ENCODE results near the gene CACNA2D3. TPM values are rescaled to one million over a fixed set of nuclear protein-coding genes. Genes with fewer than 3 reads are reported as not detected.

CACNA2D3 gene
- total RNA-seq, 1 donor from 2014 or later, result 0.70 TPM

DNA sequence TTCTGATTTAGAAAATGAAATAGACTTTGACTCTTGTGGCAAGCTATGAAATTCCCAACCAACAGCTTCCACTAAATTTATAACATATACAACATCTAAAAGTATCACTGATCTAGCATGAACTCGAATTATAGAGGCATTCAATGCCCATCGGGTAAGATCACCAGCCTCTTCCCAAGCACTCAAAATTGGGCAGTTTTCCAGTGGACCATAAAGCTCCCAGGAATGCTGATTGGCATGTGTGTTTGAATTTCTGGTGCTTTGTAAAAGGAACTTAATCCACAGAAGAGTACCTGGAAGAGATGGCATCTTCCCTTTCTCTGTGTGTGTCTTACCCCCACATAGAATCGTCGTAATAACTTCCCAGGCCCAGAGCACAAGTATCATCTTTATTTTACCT is 795.5 kb downstream of the CACNA2D3 start:
- no peaks in the 10 kb centered on the region for H3K79me2 ChIP-seq (ENCODE audit: insufficient read depth, low read length)
- no peak overlapping the region for H3K4me3 ChIP-seq (ENCODE audit: insufficient read depth, low read depth, low read length)
- no peak for TF ChIP-seq EZH2 (IDR thresholded peaks at IDR 0.05; ENCODE audit: insufficient read depth, low read length)
- TF ChIP-seq, protein P1, sequence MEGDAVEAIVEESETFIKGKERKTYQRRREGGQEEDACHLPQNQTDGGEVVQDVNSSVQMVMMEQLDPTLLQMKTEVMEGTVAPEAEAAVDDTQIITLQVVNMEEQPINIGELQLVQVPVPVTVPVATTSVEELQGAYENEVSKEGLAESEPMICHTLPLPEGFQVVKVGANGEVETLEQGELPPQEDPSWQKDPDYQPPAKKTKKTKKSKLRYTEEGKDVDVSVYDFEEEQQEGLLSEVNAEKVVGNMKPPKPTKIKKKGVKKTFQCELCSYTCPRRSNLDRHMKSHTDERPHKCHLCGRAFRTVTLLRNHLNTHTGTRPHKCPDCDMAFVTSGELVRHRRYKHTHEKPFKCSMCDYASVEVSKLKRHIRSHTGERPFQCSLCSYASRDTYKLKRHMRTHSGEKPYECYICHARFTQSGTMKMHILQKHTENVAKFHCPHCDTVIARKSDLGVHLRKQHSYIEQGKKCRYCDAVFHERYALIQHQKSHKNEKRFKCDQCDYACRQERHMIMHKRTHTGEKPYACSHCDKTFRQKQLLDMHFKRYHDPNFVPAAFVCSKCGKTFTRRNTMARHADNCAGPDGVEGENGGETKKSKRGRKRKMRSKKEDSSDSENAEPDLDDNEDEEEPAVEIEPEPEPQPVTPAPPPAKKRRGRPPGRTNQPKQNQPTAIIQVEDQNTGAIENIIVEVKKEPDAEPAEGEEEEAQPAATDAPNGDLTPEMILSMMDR (IDR thresholded peaks at IDR 0.05; ENCODE audit: insufficient read depth, low read depth, low read length), result no peak
- H3K27ac ChIP-seq (ENCODE audit: low read depth, low read length), result no peak overlapping the region
- no peak overlapping the region for H3K9ac ChIP-seq (ENCODE audit: low read length)
- H3K9me3 ChIP-seq (ENCODE audit: insufficient read depth, low read depth, low read length), result no peaks in the 10 kb centered on the region
- H3K4me1 ChIP-seq (ENCODE audit: insufficient read depth, low read length), result peaks cover 12% of the 10 kb centered on the region
- H2AFZ ChIP-seq (ENCODE audit: low read depth, low read length), result no peak overlapping the region
- FAIRE-seq, result no peak
- no peak overlapping the region for H3K4me2 ChIP-seq (ENCODE audit: low read length)
- H4K20me1 ChIP-seq (ENCODE audit: insufficient read depth, low read length), result no peaks in the 10 kb centered on the region
- Mint-ChIP-seq H3K4me3 (ENCODE audit: unreplicated experiment) (no peak overlapping the region), H3K4me1 (ENCODE audit: low read depth, unreplicated experiment) (peaks cover 3% of the 10 kb centered on the region), H3K27ac (ENCODE audit: unreplicated experiment) (no peak overlapping the region), H3K36me3 (ENCODE audit: low read depth, unreplicated experiment) (no peaks in the 10 kb centered on the region), H3K27me3 (ENCODE audit: low read depth, unreplicated experiment) (peaks cover under 1% of the 10 kb centered on the region), H3K9me3 (ENCODE audit: unreplicated experiment) (no peaks in the 10 kb centered on the region)
- no peaks in the 10 kb centered on the region for H3K27me3 ChIP-seq (ENCODE audit: insufficient read depth, low read length)
- no peaks in the 10 kb centered on the region for H3K36me3 ChIP-seq (ENCODE audit: insufficient read depth, low read length)
- DNase-seq (ENCODE audit: low read depth), result peak; percentile 20

DNA sequence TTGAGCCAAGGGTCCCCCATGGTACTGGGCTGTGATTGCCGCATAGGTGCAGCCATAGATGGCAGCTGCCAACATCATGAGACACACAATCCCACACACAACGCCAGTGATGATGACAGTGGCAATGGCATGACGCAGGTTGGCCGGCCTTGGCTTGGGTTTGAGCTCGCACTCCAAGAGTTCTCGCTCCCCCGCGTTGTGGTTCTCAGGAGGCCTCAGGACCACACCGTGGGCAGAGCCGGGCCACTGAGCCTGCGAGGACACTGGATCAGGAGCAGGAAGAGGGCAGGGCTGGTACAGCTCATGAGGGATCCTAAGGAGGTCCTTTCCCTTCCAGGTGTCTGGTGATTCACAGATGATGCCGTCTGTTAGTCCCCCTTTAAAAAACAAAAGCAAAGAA is 796.2 kb downstream of the CACNA2D3 start:
- Mint-ChIP-seq H3K4me1 (ENCODE audit: low read depth, unreplicated experiment) (peaks cover 3% of the 10 kb centered on the region), H3K27ac (ENCODE audit: unreplicated experiment) (no peak overlapping the region), H3K27me3 (ENCODE audit: low read depth, unreplicated experiment) (peaks cover 7% of the 10 kb centered on the region), H3K4me3 (ENCODE audit: unreplicated experiment) (no peak overlapping the region), H3K36me3 (ENCODE audit: low read depth, unreplicated experiment) (no peaks in the 10 kb centered on the region), H3K9me3 (ENCODE audit: unreplicated experiment) (peaks cover 3% of the 10 kb centered on the region)
- DNase-seq (ENCODE audit: low read depth) (no peak), FAIRE-seq (no peak)
- H3K27me3 ChIP-seq (ENCODE audit: insufficient read depth, low read length), result no peaks in the 10 kb centered on the region
- peaks cover 12% of the 10 kb centered on the region for H3K4me1 ChIP-seq (ENCODE audit: insufficient read depth, low read length)
- no peaks in the 10 kb centered on the region for H3K9me3 ChIP-seq (ENCODE audit: insufficient read depth, low read depth, low read length)
- H3K36me3 ChIP-seq (ENCODE audit: insufficient read depth, low read length), result no peaks in the 10 kb centered on the region
- no peak overlapping the region for H3K4me3 ChIP-seq (ENCODE audit: insufficient read depth, low read depth, low read length)
- H3K4me2 ChIP-seq (ENCODE audit: low read length), result no peak overlapping the region
- no peaks in the 10 kb centered on the region for H4K20me1 ChIP-seq (ENCODE audit: insufficient read depth, low read length)
- TF ChIP-seq, protein P1 (IDR thresholded peaks at IDR 0.05; ENCODE audit: insufficient read depth, low read depth, low read length), result no peak
- no peak for TF ChIP-seq EZH2 (IDR thresholded peaks at IDR 0.05; ENCODE audit: insufficient read depth, low read length)
- H3K27ac ChIP-seq (ENCODE audit: low read depth, low read length), result no peak overlapping the region
- H3K9ac ChIP-seq (ENCODE audit: low read length), result no peak overlapping the region
- H2AFZ ChIP-seq (ENCODE audit: low read depth, low read length), result no peak overlapping the region
- H3K79me2 ChIP-seq (ENCODE audit: insufficient read depth, low read length), result no peaks in the 10 kb centered on the region

DNA sequence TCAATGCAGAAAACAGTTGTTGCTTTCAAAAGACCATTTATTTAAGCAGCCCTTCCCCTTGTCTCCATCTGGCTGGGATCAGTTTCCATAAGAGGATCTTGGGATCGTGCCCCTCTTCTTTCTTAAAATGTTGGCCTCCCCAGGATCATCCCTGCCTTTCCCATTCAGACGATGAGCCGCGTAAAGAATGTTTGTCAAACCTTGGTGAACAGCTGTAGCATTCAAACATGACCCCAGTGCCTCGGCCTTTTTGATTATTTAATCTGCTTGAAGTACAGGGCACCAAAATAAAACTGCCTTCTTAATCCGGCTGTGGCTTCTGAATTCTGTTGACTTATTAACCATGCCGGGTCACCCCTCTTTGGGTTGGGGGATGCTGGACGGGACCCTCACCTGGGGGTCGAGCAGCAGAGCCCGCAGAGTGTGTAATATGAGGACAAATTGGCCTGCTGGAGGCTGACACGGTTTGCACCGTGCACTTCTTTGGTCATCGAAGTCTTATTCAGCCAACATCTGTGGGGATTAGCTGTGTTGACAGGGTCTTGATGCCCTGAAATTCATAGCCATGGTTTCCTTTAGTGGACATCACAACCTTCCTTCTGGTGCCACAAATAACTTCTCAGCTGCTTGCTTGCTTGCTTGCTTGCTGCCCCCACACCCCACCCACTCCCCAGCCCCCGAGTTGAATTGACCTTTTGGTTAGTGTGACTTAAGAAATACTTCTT is 805.9 kb downstream of the CACNA2D3 start, which contains the start of gene LRTM1:
TSS of gene LRTM1 (minus strand) at position 14 of the 725 bp plus-strand sequence. CDS start 148 bp downstream, outside the sequence.
- H2AFZ ChIP-seq (ENCODE audit: low read depth, low read length), result no peak within 1 kb of the TSS
- Mint-ChIP-seq H3K9me3 (ENCODE audit: unreplicated experiment) (no peaks in the 10 kb centered on the region), H3K27ac (ENCODE audit: unreplicated experiment) (no peak within 1 kb of the TSS), H3K27me3 (ENCODE audit: low read depth, unreplicated experiment) (peaks cover 3% of the 10 kb centered on the region), H3K36me3 (ENCODE audit: low read depth, unreplicated experiment) (no peaks in the 10 kb centered on the region), H3K4me3 (ENCODE audit: unreplicated experiment) (no peak within 1 kb of the TSS), H3K4me1 (ENCODE audit: low read depth, unreplicated experiment) (no peaks in the 10 kb centered on the region)
- no peak for FAIRE-seq
- no peaks in the 10 kb centered on the region for H3K27me3 ChIP-seq (ENCODE audit: insufficient read depth, low read length)
- no peaks in the 10 kb centered on the region for H3K4me1 ChIP-seq (ENCODE audit: insufficient read depth, low read length)
- H3K9ac ChIP-seq (ENCODE audit: low read length), result no peak within 1 kb of the TSS
- H4K20me1 ChIP-seq (ENCODE audit: insufficient read depth, low read length), result no peaks in the 10 kb centered on the region
- TF ChIP-seq, protein P1 (IDR thresholded peaks at IDR 0.05; ENCODE audit: insufficient read depth, low read depth, low read length), result no peak
- TF ChIP-seq EZH2 (IDR thresholded peaks at IDR 0.05; ENCODE audit: insufficient read depth, low read length), result no peak
- no peaks in the 10 kb centered on the region for H3K9me3 ChIP-seq (ENCODE audit: insufficient read depth, low read depth, low read length)
- no peak within 1 kb of the TSS for H3K4me3 ChIP-seq (ENCODE audit: insufficient read depth, low read depth, low read length)
- no peaks in the 10 kb centered on the region for H3K79me2 ChIP-seq (ENCODE audit: insufficient read depth, low read length)
- no peaks in the 10 kb centered on the region for H3K36me3 ChIP-seq (ENCODE audit: insufficient read depth, low read length)
- H3K4me2 ChIP-seq (ENCODE audit: low read length), result no peak within 1 kb of the TSS
- no peak for DNase-seq (ENCODE audit: low read depth)
- H3K27ac ChIP-seq (ENCODE audit: low read depth, low read length), result no peak within 1 kb of the TSS
